PC-3 (cell line): ENCODE data around the gene USF1. TPM values are rescaled to one million over a fixed set of nuclear protein-coding genes. Genes with fewer than 3 reads are reported as not detected.
"Not testable (repeated sequence)": the region's sequence is repeated elsewhere in the genome, so short reads cannot be mapped to it uniquely, and the experiment has no call there.

Experiments
- ATAC-seq: fragments of 200-7000 bp; cut with Tn5 transposase; 2 replicates; pipeline ENCODE4 v1.9.1; 2020; ENCODE audit warnings: mild to moderate bottlenecking, moderate library complexity
- BruUV-seq: library from RNA; stranded (reverse); fragments of 400-500 nt; replicated peaks from 2 replicates; lab custom pipeline; 2021; lab: Mats Ljungman, UMichigan
- CTCF ChIA-PET: fragments of 300-600 bp; sonication (Branson Sonifier 250); formaldehyde crosslinking; loops from one replicate; lab custom pipeline; 2022; ENCODE audit warnings: antibody characterized with exemption; lab: Charles Lee
- POLR2A ChIA-PET: fragments of 300-600 bp; sonication (Branson Sonifier 250); formaldehyde crosslinking; loops from one replicate; lab custom pipeline; 2022; ENCODE audit warnings: antibody characterized with exemption; ENCODE audit not compliant: unreplicated experiment; lab: Charles Lee
- DNase-seq: peaks from one replicate; pipeline ENCODE4 v3.0.0-alpha.2; 2015
- H2AFZ ChIP-seq: fragments of 300-600 bp; sonication (generic); 2 replicates; pipeline ENCODE4 v1.6.0; 2016; ENCODE audit warnings: antibody characterized with exemption, low read length
- H3F3A ChIP-seq: fragments of 300-600 bp; sonication (generic); one replicate; pipeline ENCODE4 v1.6.0; 2017; ENCODE audit warnings: antibody characterized with exemption, low read length, control low read depth, mild to moderate bottlenecking; ENCODE audit not compliant: unreplicated experiment
- H3K27ac ChIP-seq: fragments of 300-600 bp; sonication (generic); 2 replicates; pipeline ENCODE4 v1.5.1; 2016; ENCODE audit warnings: mild to moderate bottlenecking, low read length
- H3K27me3 ChIP-seq: fragments of 300-600 bp; sonication (generic); 2 replicates; pipeline ENCODE4 v1.6.1; 2016; ENCODE audit warnings: low read length, mixed read lengths
- H3K36me3 ChIP-seq: fragments of 300-600 bp; sonication (generic); 2 replicates; pipeline ENCODE4 v1.6.1; 2016; ENCODE audit warnings: low read depth, mixed run types, low read length, mixed read lengths
- H3K4me1 ChIP-seq: fragments of 300-600 bp; sonication (generic); 2 replicates; pipeline ENCODE4 v1.5.1; 2016; ENCODE audit warnings: low read length; ENCODE audit not compliant: insufficient read depth
- H3K4me2 ChIP-seq: fragments of 300-600 bp; sonication (generic); 2 replicates; pipeline ENCODE4 v1.6.0; 2016; ENCODE audit warnings: low read length
- H3K4me3 ChIP-seq: fragments of 300-600 bp; sonication (generic); 2 replicates; pipeline ENCODE4 v1.5.1; 2016; ENCODE audit warnings: mild to moderate bottlenecking, low read length, mixed read lengths
- H3K79me2 ChIP-seq: fragments of 300-600 bp; sonication (generic); 2 replicates; pipeline ENCODE4 v1.6.1; 2017; ENCODE audit warnings: low read length, mixed read lengths
- H3K9ac ChIP-seq: fragments of 300-600 bp; sonication (generic); 2 replicates; pipeline ENCODE4 v1.6.0; 2016; ENCODE audit warnings: mild to moderate bottlenecking, low read length
- H3K9me2 ChIP-seq: fragments of 300-600 bp; sonication (generic); replicated peaks from 2 replicates; pipeline ENCODE4 v1.6.1; 2016; ENCODE audit warnings: mixed run types, low read length, mixed read lengths
- H3K9me3 ChIP-seq: fragments of 300-600 bp; sonication (generic); 2 replicates; pipeline ENCODE4 v1.6.1; 2016; ENCODE audit warnings: low read length, mixed read lengths
- H4K20me1 ChIP-seq: fragments of 300-600 bp; sonication (generic); 2 replicates; pipeline ENCODE4 v1.6.1; 2016; ENCODE audit warnings: low read length, mixed read lengths
- CTCF ChIP-seq: fragments of 300-600 bp; sonication (generic); conservative IDR thresholded peaks from 2 replicates; pipeline ENCODE4 v1.5.1; 2017; ENCODE audit warnings: antibody characterized with exemption, low read depth, mild to moderate bottlenecking, low read length
- EZH2 ChIP-seq: fragments of 300-600 bp; sonication (generic); IDR thresholded peaks from one replicate; pipeline ENCODE4 v1.6.1; 2017; ENCODE audit warnings: antibody characterized with exemption, mild to moderate bottlenecking, low read length; ENCODE audit not compliant: unreplicated experiment
- EZH2phosphoT487 ChIP-seq: fragments of 300-600 bp; sonication (generic); IDR thresholded peaks from 2 replicates; pipeline ENCODE4 v1.6.1; 2018; ENCODE audit warnings: mild to moderate bottlenecking, antibody characterized with exemption, low read length, borderline replicate concordance
- intact Hi-C: fragments of 100-400 bp; cut with micrococcal nuclease; formaldehyde crosslinking; loops from 2 replicates; pipeline ENCODE4 v1.9.0; 2023
- total RNA-seq: library from RNA; depleted of rRNA; stranded (reverse); fragments of >200 nt; gene quantifications from 2 replicates; pipeline ENCODE4 v1.2.3, GENCODE V29; 2014

USF1 gene
- total RNA-seq, 1 experiment from 2014 or later, result 113 TPM

GRCh38 chr1:161026954-161027353 is 18.8 kb downstream of the USF1 start:
- H3K27me3 ChIP-seq, H3K36me3 ChIP-seq, H2AFZ ChIP-seq, CTCF ChIA-PET, H3K79me2 ChIP-seq, H4K20me1 ChIP-seq, H3K9ac ChIP-seq, H3F3A ChIP-seq, H3K9me3 ChIP-seq, H3K4me3 ChIP-seq, BruUV-seq, H3K9me2 ChIP-seq: not testable (repeated sequence)
- ATAC-seq (peak; percentile 53), DNase-seq (peak; percentile 74)
- Histone ChIP-seq H3K4me1 (peaks cover 14% of the 10 kb centered on the region), H3K4me2 (0 out of 2 replicates have a peak overlapping the region, but pooled peaks have one; percentile 4), H3K27ac (peak overlapping the region; percentile 79)
- POLR2A ChIA-PET, result interaction anchor here (0.8 kb wide), 1 partner anchor 19 kb away, joined by 5 read pairs; the partner anchor contains the start of gene USF1
- intact Hi-C loops, result loop anchor here (10.0 kb wide), 1 partner anchor 88 kb away; the partner anchor contains the start of genes NIT1 and PFDN2

DNA sequence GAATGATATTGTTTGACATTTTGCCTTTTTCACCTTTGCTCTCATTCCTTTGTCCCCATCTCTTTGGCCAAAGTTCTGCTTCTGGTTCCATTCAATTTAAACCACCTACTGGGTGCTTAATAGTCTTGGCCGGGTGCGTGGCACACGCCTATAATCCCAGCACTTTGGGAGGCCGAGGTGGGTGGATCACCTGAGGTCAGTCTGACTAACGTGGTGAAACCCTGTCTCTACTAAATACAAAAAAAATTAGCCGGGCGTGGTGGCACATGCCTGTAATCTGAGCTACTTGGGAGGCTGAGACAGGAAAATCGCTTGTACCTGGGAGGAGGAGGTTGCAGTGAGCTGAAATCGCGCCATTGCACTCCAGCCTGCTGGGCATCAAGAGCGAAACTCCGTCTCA is 23.3 kb downstream of the USF1 start:
- Histone ChIP-seq H3K9ac (peak overlapping the region; percentile 69), H3K4me3 (peak overlapping the region; percentile 88), H3K4me1 (peaks cover 47% of the 10 kb centered on the region), H3K79me2 (peaks cover 35% of the 10 kb centered on the region), H4K20me1 (peaks cover 31% of the 10 kb centered on the region), H3K27ac (peak overlapping the region; percentile 95), H3K4me2 (peak overlapping the region; percentile 95)
- BruUV-seq, H3K27me3 ChIP-seq, H2AFZ ChIP-seq, H3K36me3 ChIP-seq, H3K9me2 ChIP-seq, H3F3A ChIP-seq, H3K9me3 ChIP-seq, POLR2A ChIA-PET: not testable (repeated sequence)
- intact Hi-C loops, result loop anchor here (1.0 to 10.0 kb wide), 2 partner anchors 23 to 92 kb away; partner anchors contain the start of genes NIT1, PFDN2 and USF1
- ATAC-seq (peak; percentile 3; the same call in 1 of the 2 replicates), DNase-seq (peak; percentile 68)
- CTCF ChIA-PET, result interaction anchor here (1.1 to 2.8 kb wide), 3 partner anchors 25 to 75 kb away, joined by 6 to 54 read pairs (median 6); no protein-coding TSS in a partner anchor

DNA sequence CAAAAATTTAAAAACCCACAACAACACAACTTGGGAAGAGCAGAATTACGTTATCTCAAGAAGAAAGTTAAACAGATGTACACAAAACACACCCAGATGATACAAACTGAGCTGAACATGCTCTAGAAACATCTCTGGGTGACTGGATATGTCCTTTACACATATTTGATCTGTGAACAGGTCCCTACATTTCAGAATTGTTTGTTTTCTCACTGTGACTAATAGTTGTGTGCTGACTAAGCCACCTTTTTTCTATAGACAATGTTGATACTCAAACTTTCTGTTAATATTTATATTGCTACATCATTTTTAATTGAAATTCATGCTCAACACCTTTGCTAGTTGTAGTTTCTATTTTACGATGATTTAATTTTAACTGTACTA is 23.8 kb downstream of the USF1 start:
- TF ChIP-seq EZH2phosphoT487, result no peak
- peak overlapping the region; percentile 95 for H3K27ac ChIP-seq
- peak overlapping the region; percentile 95 for H3K4me2 ChIP-seq
- DNase-seq, result peak; percentile 94
- no TSS peak for BruUV-seq
- H3K9me2 ChIP-seq, result no peaks in the 10 kb centered on the region
- intact Hi-C loops, result loop anchor here (1.0 to 10.0 kb wide), 3 partner anchors 23 to 93 kb away; partner anchors contain the start of genes NIT1, PFDN2 and USF1
- H3F3A ChIP-seq, result peaks cover 4% of the 10 kb centered on the region
- ChIA-PET POLR2A (interaction anchor here (0.5 to 1.7 kb wide), 4 partner anchors 24 to 738 kb away, joined by 3 to 18 read pairs (median 8); partner anchors contain the start of gene USF1), CTCF (interaction anchor here (1.1 to 2.8 kb wide), 3 partner anchors 24 to 76 kb away, joined by 6 to 54 read pairs (median 6); no protein-coding TSS in a partner anchor)
- H4K20me1 ChIP-seq, result peaks cover 31% of the 10 kb centered on the region
- no peaks in the 10 kb centered on the region for H3K9me3 ChIP-seq
- peaks cover 50% of the 10 kb centered on the region for H3K4me1 ChIP-seq
- H3K36me3 ChIP-seq, result no peaks in the 10 kb centered on the region
- H3K27me3 ChIP-seq, result no peaks in the 10 kb centered on the region
- H3K4me3 ChIP-seq, result peak overlapping the region; percentile 88
- peaks cover 39% of the 10 kb centered on the region for H3K79me2 ChIP-seq
- H2AFZ ChIP-seq, result no peak overlapping the region
- peak; percentile 58 for ATAC-seq
- H3K9ac ChIP-seq, result peak overlapping the region; percentile 81

DNA sequence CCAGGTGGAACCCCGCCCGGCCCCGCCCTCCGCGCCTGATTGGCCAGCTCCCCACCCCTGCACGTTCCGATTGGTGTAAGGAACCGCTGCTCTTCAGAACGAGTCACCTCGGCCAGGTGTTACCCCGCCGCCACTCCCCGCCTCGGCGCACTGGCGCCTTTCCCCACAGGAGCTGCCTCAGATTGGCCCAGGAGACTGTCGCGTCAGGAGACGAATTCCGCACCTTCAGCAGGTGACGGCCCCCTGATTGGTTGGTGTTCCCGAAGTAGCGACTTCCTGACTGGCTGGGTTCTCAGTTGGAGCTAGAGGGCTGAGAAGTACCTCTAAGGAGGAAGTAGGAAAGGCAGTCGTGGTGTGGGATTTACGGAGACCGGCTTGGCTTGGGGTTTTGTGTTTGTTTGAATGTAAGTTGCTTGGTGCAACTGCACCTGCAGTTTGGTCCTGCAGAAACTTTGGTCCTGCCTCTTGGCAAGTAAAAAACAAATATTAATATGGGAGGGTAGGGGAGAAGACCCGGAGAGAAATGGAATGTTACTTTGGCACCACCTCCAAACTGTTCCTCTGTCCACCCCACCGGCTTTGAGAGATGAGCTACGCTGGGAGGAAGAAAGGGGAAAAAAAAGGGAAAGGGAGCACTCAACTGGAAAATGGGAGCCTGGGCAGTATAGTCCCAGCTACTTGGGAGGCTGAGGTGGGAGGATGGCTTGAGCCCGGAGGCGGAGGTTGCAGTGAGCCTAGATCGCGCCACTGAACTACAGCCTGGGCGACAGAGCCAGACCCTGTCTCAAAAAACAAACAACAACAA is 24.4 kb downstream of the USF1 start:
- BruUV-seq, result TSS peak; percentile 79

More for the DNA sequence above, 24.4 kb downstream of the USF1 start:
- TF ChIP-seq EZH2phosphoT487 (no peak), CTCF (no peak), EZH2 (no peak)
- H3K27ac ChIP-seq, result peak overlapping the region; percentile 95
- peaks cover 50% of the 10 kb centered on the region for H3K4me1 ChIP-seq
- peak; percentile 99 for DNase-seq
- peak; percentile 81 for ATAC-seq
- peak overlapping the region; percentile 90 for H3K9ac ChIP-seq
- no peaks in the 10 kb centered on the region for H3K27me3 ChIP-seq
- peaks cover 4% of the 10 kb centered on the region for H3F3A ChIP-seq
- H4K20me1 ChIP-seq, result peaks cover 31% of the 10 kb centered on the region
- POLR2A ChIA-PET, result interaction anchor here (0.5 to 1.7 kb wide), 15 partner anchors 24 to 737 kb away, joined by 3 to 18 read pairs (median 4); partner anchors contain the start of genes DEDD, NDUFS2 and USF1
- H3K9me3 ChIP-seq, result no peaks in the 10 kb centered on the region
- H3K9me2 ChIP-seq, result no peaks in the 10 kb centered on the region
- H3K4me3 ChIP-seq, result peak overlapping the region; percentile 88
- intact Hi-C loops, result loop anchor here (2.0 to 10.0 kb wide), 2 partner anchors 25 to 93 kb away; partner anchors contain the start of genes NIT1 and PFDN2
- H3K36me3 ChIP-seq, result no peaks in the 10 kb centered on the region
- CTCF ChIA-PET, result interaction anchor here (0.6 to 2.8 kb wide), 5 partner anchors 17 to 76 kb away, joined by 6 to 54 read pairs (median 8); no protein-coding TSS in a partner anchor
- peak overlapping the region; percentile 14 for H2AFZ ChIP-seq
- peak overlapping the region; percentile 95 for H3K4me2 ChIP-seq
- H3K79me2 ChIP-seq, result peaks cover 42% of the 10 kb centered on the region
